NB4 (cell line): Measurements from ENCODE around the gene AP3B1.

Experiments
- MAX ChIP-seq: IDR thresholded peaks from 2 replicates; pipeline ENCODE4 v1.6.1; 2011; ENCODE audit warnings: low read depth, low read length
- POLR2A ChIP-seq: IDR thresholded peaks from 2 replicates; pipeline ENCODE4 v1.6.1; 2011; ENCODE audit warnings: mild to moderate bottlenecking; ENCODE audit not compliant: insufficient read length; ENCODE audit errors: extremely low read depth
- TF ChIP-seq, protein P1 (sequence below): IDR thresholded peaks from one replicate; pipeline ENCODE4 v1.5.1; 2012; ENCODE audit warnings: low read depth, low read length

- TF ChIP-seq, protein P1, sequence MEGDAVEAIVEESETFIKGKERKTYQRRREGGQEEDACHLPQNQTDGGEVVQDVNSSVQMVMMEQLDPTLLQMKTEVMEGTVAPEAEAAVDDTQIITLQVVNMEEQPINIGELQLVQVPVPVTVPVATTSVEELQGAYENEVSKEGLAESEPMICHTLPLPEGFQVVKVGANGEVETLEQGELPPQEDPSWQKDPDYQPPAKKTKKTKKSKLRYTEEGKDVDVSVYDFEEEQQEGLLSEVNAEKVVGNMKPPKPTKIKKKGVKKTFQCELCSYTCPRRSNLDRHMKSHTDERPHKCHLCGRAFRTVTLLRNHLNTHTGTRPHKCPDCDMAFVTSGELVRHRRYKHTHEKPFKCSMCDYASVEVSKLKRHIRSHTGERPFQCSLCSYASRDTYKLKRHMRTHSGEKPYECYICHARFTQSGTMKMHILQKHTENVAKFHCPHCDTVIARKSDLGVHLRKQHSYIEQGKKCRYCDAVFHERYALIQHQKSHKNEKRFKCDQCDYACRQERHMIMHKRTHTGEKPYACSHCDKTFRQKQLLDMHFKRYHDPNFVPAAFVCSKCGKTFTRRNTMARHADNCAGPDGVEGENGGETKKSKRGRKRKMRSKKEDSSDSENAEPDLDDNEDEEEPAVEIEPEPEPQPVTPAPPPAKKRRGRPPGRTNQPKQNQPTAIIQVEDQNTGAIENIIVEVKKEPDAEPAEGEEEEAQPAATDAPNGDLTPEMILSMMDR = no peak
- TF ChIP-seq POLR2A (no peak), MAX (no peak)
These were observed 322.6 kb downstream of the AP3B1 start for GRCh38 chr5:77971776-77972468.
